Loucy (cell line): ENCODE measurements around the gene NANOGP8.

Source experiments
- EZH2phosphoT487 ChIP-seq: fragments of 200-600 bp; IDR thresholded peaks from 2 replicates; pipeline ENCODE4 v1.6.1; 2018; ENCODE audit warnings: antibody characterized with exemption, mild to moderate bottlenecking, moderate library complexity, borderline replicate concordance
- TF ChIP-seq, protein P1 (sequence below): fragments of 200-600 bp; sonication (generic); conservative IDR thresholded peaks from 2 replicates; pipeline ENCODE4 v1.5.1; 2014; ENCODE audit warnings: mild to moderate bottlenecking, antibody characterized with exemption, low read length

DNA sequence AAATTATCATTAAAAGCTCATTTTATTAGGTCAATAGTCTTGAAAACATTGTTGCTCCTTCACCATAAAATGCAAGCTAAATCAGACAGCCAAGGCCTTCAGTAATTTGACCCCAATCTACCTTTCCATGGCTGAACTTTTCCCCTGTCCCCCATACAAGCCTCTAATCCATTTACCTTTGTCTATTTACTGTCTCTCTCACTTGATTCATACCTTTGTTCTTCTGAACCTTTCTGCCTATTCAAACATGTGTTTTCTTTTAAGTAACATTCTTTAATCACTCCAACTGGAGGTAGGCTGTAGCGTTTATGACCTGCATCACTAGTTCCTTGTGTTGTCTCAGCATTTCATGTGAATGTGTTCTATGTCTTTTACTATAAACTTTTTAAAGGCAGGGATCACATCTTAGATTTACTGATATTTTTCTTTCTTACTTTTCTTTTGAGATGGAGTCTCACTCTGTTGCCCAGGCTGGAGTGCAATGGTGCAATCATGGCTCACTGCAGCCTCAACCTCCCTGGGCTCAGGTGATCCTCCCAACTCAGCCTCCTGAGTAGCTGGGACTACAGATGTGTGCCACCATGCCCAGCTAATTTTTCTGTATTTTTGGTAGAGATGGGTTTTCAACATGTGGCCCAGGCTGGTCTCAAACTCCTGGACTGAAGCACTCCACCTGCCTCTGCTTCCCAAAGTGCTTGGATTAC, 5.2 kb upstream of the NANOGP8 start:
- TF ChIP-seq, protein P1, sequence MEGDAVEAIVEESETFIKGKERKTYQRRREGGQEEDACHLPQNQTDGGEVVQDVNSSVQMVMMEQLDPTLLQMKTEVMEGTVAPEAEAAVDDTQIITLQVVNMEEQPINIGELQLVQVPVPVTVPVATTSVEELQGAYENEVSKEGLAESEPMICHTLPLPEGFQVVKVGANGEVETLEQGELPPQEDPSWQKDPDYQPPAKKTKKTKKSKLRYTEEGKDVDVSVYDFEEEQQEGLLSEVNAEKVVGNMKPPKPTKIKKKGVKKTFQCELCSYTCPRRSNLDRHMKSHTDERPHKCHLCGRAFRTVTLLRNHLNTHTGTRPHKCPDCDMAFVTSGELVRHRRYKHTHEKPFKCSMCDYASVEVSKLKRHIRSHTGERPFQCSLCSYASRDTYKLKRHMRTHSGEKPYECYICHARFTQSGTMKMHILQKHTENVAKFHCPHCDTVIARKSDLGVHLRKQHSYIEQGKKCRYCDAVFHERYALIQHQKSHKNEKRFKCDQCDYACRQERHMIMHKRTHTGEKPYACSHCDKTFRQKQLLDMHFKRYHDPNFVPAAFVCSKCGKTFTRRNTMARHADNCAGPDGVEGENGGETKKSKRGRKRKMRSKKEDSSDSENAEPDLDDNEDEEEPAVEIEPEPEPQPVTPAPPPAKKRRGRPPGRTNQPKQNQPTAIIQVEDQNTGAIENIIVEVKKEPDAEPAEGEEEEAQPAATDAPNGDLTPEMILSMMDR = no peak
- no peak for TF ChIP-seq EZH2phosphoT487
